Measurements from ENCODE around the gene GJA4. TPM values are rescaled to one million over a fixed set of nuclear protein-coding genes. Genes with fewer than 3 reads are reported as not detected.

Gene GJA4
- 49.3 and 269 TPM in 2 replicates for total RNA-seq

DNA sequence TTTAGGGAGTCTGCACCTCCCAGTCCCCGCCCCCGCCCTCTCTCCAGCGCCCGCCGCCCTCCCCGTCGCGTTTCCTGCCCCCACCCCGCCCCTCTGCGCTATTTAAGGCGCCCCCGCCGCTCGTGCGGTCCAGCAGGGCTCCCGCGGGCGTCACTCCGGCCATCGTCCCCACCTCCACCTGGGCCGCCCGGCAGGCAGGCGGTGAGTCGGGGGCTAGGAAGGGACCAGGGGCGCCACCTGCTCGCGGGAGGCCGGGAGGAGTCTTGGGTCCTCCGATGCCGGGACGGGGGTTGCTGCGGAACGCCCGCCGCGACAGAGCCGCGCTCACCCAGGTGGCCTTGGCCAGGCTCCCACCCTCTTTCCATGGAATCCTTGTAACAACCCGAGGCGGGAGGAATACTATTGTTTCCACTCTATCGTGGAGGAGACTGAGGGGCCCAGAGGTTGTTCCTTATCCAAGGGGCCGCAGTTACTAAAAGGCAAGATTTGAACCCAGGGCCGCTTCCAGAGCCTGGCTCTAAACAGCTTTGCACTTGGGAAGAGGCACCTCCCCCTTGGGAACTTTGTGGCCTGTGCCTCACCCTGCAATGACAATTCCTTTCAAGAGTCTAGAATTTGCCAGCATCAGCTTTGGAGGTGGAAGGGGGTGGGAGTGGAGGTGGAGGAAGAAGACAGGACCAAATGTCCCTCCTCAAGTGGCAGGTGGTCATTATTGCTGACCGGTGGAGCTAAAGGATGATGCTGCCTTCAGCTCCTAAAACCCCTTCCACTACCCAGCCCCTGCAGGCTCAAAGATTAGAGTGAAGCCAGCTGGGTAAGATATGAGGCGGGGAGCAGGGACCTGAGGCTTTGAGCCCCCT is at the start of gene GJA4:
Gene GJA4 (plus strand): TSS at position 132 of the 860 bp plus-strand sequence. CDS start 1,215 bp downstream, outside the sequence.

GRCh38 chr1:34754964-34755637 is 37.7 kb upstream of the GJA4 start, which contains the start of gene GJB5:
Gene GJB5, plus strand, starts transcription at chr1:34755047. Its CDS starts 2,284 bp downstream, at chr1:34757331.

GRCh38 chr1:34759503-34760357 is 33.1 kb upstream of the GJA4 start, which contains the start of gene GJB4:
Gene GJB4, plus strand, starts transcription at chr1:34759740. Its CDS starts 1,515 bp downstream, at chr1:34761255.

GRCh38 chr1:34781071-34781843 is 11.5 kb upstream of the GJA4 start, which contains the start of gene GJB3:
Gene GJB3, plus strand, starts transcription at chr1:34781214. Its CDS starts 3,549 bp downstream, at chr1:34784763.

Other genes starting within 250 kb of the GJA4 start
- gene GJB5, start 38.0 kb upstream of the GJA4 start, total RNA-seq = not detected in 2 replicates
- not detected in 2 replicates for gene GJB4, start 33.3 kb upstream of the GJA4 start, total RNA-seq
- under 0.01 TPM in 1 of 2 replicates, not detected in the other for gene GJB3, start 11.8 kb upstream of the GJA4 start, total RNA-seq
- 46.4 and 66.4 TPM in 2 replicates for gene SMIM12, start 66.8 kb downstream of the GJA4 start, total RNA-seq
- gene DLGAP3, start 136.7 kb downstream of the GJA4 start, total RNA-seq = under 0.01 TPM in 1 of 2 replicates, not detected in the other
- 15.8 and 21.9 TPM in 2 replicates for gene TMEM35B, start 192.3 kb downstream of the GJA4 start, total RNA-seq
- gene ZMYM6, start 238.9 kb downstream of the GJA4 start, total RNA-seq = 16.3 and 19.5 TPM in 2 replicates

Data from vein endothelial cell (primary cell).